ENCODE measurements around the gene FAM83G. TPM values are rescaled to one million over a fixed set of nuclear protein-coding genes. Genes with fewer than 3 reads are reported as not detected.

FAM83G gene
- total RNA-seq, 3 donors from 2014 or later, result 1.8 to 11.0 (median 7.2) TPM

GRCh38 chr17:18981335-18981641, 23.3 kb downstream of the FAM83G start:
- H3K27ac ChIP-seq, result no peak overlapping the region
- intact Hi-C loops (cut with DNase I; ENCODE audit: low total_unique reads), result no loop called here
- no peaks in the 10 kb centered on the region for H3K27me3 ChIP-seq
- no peak for TF ChIP-seq POLR2AphosphoS5 (IDR thresholded peaks at IDR 0.05)
- TF ChIP-seq, protein P1, sequence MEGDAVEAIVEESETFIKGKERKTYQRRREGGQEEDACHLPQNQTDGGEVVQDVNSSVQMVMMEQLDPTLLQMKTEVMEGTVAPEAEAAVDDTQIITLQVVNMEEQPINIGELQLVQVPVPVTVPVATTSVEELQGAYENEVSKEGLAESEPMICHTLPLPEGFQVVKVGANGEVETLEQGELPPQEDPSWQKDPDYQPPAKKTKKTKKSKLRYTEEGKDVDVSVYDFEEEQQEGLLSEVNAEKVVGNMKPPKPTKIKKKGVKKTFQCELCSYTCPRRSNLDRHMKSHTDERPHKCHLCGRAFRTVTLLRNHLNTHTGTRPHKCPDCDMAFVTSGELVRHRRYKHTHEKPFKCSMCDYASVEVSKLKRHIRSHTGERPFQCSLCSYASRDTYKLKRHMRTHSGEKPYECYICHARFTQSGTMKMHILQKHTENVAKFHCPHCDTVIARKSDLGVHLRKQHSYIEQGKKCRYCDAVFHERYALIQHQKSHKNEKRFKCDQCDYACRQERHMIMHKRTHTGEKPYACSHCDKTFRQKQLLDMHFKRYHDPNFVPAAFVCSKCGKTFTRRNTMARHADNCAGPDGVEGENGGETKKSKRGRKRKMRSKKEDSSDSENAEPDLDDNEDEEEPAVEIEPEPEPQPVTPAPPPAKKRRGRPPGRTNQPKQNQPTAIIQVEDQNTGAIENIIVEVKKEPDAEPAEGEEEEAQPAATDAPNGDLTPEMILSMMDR (IDR thresholded peaks at IDR 0.05), result no peak
- no peak for TF ChIP-seq POLR2A (IDR thresholded peaks at IDR 0.05)
- no peak for DNase-seq (ENCODE audit: low spot score in 2 of 2)
- H3K36me3 ChIP-seq, result no peaks in the 10 kb centered on the region
- H3K9me3 ChIP-seq, result no peaks in the 10 kb centered on the region
- no peaks in the 10 kb centered on the region for H3K4me1 ChIP-seq
- no peak overlapping the region for H3K4me3 ChIP-seq

- DNase-seq (ENCODE audit: low spot score in 2 of 2), result no peak
- H3K36me3 ChIP-seq, result no peaks in the 10 kb centered on the region
- TF ChIP-seq, protein P1 (IDR thresholded peaks at IDR 0.05), result no peak
- no peak overlapping the region for H3K27ac ChIP-seq
- H3K27me3 ChIP-seq, result no peaks in the 10 kb centered on the region
- no peak overlapping the region for H3K4me3 ChIP-seq
- H3K9me3 ChIP-seq, result no peaks in the 10 kb centered on the region
- intact Hi-C loops (cut with DNase I; ENCODE audit: low total_unique reads), result no loop called here
- no peaks in the 10 kb centered on the region for H3K4me1 ChIP-seq
Measured at GRCh38 chr17:18980682-18981334, 23.8 kb downstream of the FAM83G start.

DNA sequence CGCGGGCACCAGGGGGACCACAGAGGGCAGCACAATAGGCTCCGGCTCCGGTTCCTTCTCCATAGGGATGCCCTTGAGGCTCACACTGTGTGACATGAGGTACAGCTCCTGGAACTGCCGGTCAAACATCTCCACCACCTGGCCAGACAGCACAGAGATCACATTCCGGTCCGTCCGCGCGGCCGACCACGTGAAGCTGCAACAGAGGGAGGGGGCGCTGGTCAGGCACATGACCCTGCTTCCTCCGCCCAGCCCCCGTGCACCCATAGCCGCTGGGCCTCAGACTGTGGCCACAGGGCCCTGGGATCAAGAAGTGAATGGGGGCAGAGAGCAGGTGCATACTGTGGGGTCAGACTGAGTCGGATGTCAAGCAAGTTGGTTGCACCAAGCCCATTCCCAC, 25.9 kb downstream of the FAM83G start:
- intact Hi-C loops (cut with DNase I; ENCODE audit: low total_unique reads), result no loop called here
- no peak overlapping the region for H3K27ac ChIP-seq
- no peaks in the 10 kb centered on the region for H3K27me3 ChIP-seq
- no peak for DNase-seq (ENCODE audit: low spot score in 2 of 2)
- TF ChIP-seq, protein P1 (IDR thresholded peaks at IDR 0.05), result no peak
- TF ChIP-seq POLR2AphosphoS5 (IDR thresholded peaks at IDR 0.05) (no peak), POLR2A (IDR thresholded peaks at IDR 0.05) (no peak)
- H3K4me3 ChIP-seq, result no peak overlapping the region
- H3K4me1 ChIP-seq, result no peaks in the 10 kb centered on the region
- H3K36me3 ChIP-seq, result no peaks in the 10 kb centered on the region
- no peaks in the 10 kb centered on the region for H3K9me3 ChIP-seq

GRCh38 chr17:18978050-18978449, 26.5 kb downstream of the FAM83G start:
- no peaks in the 10 kb centered on the region for H3K9me3 ChIP-seq
- H3K27me3 ChIP-seq, result no peaks in the 10 kb centered on the region
- no peaks in the 10 kb centered on the region for H3K4me1 ChIP-seq
- no peak for DNase-seq (ENCODE audit: low spot score in 2 of 2)
- H3K27ac ChIP-seq, result no peak overlapping the region
- H3K36me3 ChIP-seq, result no peaks in the 10 kb centered on the region
- no peak overlapping the region for H3K4me3 ChIP-seq
- no peak for TF ChIP-seq POLR2A (IDR thresholded peaks at IDR 0.05)
- TF ChIP-seq POLR2AphosphoS5 (IDR thresholded peaks at IDR 0.05), result no peak
- TF ChIP-seq, protein P1 (IDR thresholded peaks at IDR 0.05), result no peak
- intact Hi-C loops (cut with DNase I; ENCODE audit: low total_unique reads), result no loop called here

GRCh38 chr17:18977646-18978045, 26.9 kb downstream of the FAM83G start:
- TF ChIP-seq, protein P1 (IDR thresholded peaks at IDR 0.05), result no peak
- no peak for TF ChIP-seq POLR2AphosphoS5 (IDR thresholded peaks at IDR 0.05)
- Histone ChIP-seq H3K9me3 (no peaks in the 10 kb centered on the region), H3K4me1 (no peaks in the 10 kb centered on the region), H3K4me3 (no peak overlapping the region), H3K27ac (no peak overlapping the region), H3K27me3 (no peaks in the 10 kb centered on the region), H3K36me3 (no peaks in the 10 kb centered on the region)
- no peak for DNase-seq (ENCODE audit: low spot score in 2 of 2)
- intact Hi-C loops (cut with DNase I; ENCODE audit: low total_unique reads), result no loop called here
